Activated naive CD4-positive, alpha-beta T cell treated with anti-CD3 and anti-CD28 coated beads for 36 hours (primary cell): ENCODE measurements around the gene FOXP1. TPM values are rescaled to one million over a fixed set of nuclear protein-coding genes. Genes with fewer than 3 reads are reported as not detected.

Source experiments
- CTCF ChIA-PET: fragments of 350-600 bp; sonication (Branson Sonifier 250); formaldehyde crosslinking; loops from one replicate; lab custom pipeline; 2021; ENCODE audit warnings: antibody characterized with exemption; lab: Charles Lee
- DNase-seq: peaks from one replicate; pipeline ENCODE4 v3.0.0-alpha.2; 2020
- H3K27ac Mint-ChIP-seq: one replicate; pipeline ENCODE4 v1.8.0; 2021; ENCODE audit warnings: mild to moderate bottlenecking, mixed read lengths
- H3K27me3 Mint-ChIP-seq: one replicate; pipeline ENCODE4 v1.8.0; 2021; ENCODE audit warnings: low read depth, mixed read lengths
- H3K36me3 Mint-ChIP-seq: one replicate; pipeline ENCODE4 v1.8.0; 2021; ENCODE audit warnings: low read depth, mixed read lengths
- H3K4me1 Mint-ChIP-seq: one replicate; pipeline ENCODE4 v1.8.0; 2021; ENCODE audit warnings: low read depth, mixed read lengths
- H3K4me3 Mint-ChIP-seq: one replicate; pipeline ENCODE4 v1.8.0; 2021; ENCODE audit warnings: mild to moderate bottlenecking, moderate library complexity, mixed read lengths
- H3K9me3 Mint-ChIP-seq: one replicate; pipeline ENCODE4 v1.8.0; 2021; ENCODE audit warnings: mixed read lengths
- intact Hi-C: fragments of 100-400 bp; cut with micrococcal nuclease; formaldehyde crosslinking; loops from one replicate; pipeline ENCODE4 v1.15.1; 2023
- total RNA-seq, 2 experiments: library from RNA; stranded (reverse); gene quantifications; one replicate each; pipeline ENCODE4 v1.2.3, GENCODE V29; 2021

Gene FOXP1
- total RNA-seq, 2 experiments from 2014 or later: 95.2 to 97.4 TPM

GRCh38 chr3:71104556-71104955, 479.0 kb downstream of the FOXP1 start:
- CTCF ChIA-PET: interaction anchor here (0.9 to 1.0 kb wide), 2 partner anchors 11 to 12 kb away, joined by 3 to 4 read pairs; no protein-coding TSS in a partner anchor
- H3K9me3 Mint-ChIP-seq: no peaks in the 10 kb centered on the region
- H3K27ac Mint-ChIP-seq: peak overlapping the region; percentile 59
- H3K36me3 Mint-ChIP-seq: peaks cover 7% of the 10 kb centered on the region
- peaks cover 87% of the 10 kb centered on the region for H3K4me1 Mint-ChIP-seq
- no peak for DNase-seq
- H3K4me3 Mint-ChIP-seq: no peak overlapping the region
- intact Hi-C loops: no loop called here
- H3K27me3 Mint-ChIP-seq: no peaks in the 10 kb centered on the region

DNA sequence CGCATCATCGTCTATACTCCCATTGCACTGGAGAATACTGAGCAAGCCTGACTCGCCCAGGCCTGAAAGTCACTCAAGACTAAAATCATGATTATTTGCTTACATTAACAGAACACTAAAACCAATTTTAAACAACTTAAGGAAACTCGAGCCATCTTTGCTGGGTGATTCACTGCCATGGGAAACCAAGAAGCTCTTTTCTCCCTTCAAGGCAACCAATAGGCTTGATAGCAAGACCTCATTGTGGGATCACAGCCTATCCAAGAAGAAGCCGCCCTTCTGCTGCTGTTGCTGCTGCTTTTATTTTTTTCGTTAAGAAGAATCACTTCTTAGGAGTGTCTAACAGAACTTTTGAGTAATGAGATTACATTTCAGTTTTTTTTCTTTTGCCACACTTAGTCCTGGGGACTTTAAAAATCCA, 479.4 kb downstream of the FOXP1 start:
- Mint-ChIP-seq H3K27me3 (no peaks in the 10 kb centered on the region), H3K36me3 (peaks cover 7% of the 10 kb centered on the region), H3K4me3 (no peak overlapping the region), H3K27ac (peak overlapping the region; percentile 38), H3K9me3 (no peaks in the 10 kb centered on the region), H3K4me1 (peaks cover 86% of the 10 kb centered on the region)
- intact Hi-C loops: no loop called here
- no peak for DNase-seq
- CTCF ChIA-PET: interaction anchor here (1.0 kb wide), 1 partner anchor 11 kb away, joined by 4 read pairs; no protein-coding TSS in a partner anchor

GRCh38 chr3:71103430-71103921, 480.1 kb downstream of the FOXP1 start:
- Mint-ChIP-seq H3K27me3 (no peaks in the 10 kb centered on the region), H3K27ac (peak overlapping the region; percentile 38), H3K4me1 (peaks cover 82% of the 10 kb centered on the region), H3K9me3 (no peaks in the 10 kb centered on the region), H3K36me3 (peaks cover 4% of the 10 kb centered on the region), H3K4me3 (no peak overlapping the region)
- CTCF ChIA-PET: interaction anchor here (0.7 to 1.5 kb wide), 3 partner anchors 9 to 12 kb away, joined by 3 to 4 read pairs (median 4); no protein-coding TSS in a partner anchor
- intact Hi-C loops: no loop called here
- no peak for DNase-seq

DNA sequence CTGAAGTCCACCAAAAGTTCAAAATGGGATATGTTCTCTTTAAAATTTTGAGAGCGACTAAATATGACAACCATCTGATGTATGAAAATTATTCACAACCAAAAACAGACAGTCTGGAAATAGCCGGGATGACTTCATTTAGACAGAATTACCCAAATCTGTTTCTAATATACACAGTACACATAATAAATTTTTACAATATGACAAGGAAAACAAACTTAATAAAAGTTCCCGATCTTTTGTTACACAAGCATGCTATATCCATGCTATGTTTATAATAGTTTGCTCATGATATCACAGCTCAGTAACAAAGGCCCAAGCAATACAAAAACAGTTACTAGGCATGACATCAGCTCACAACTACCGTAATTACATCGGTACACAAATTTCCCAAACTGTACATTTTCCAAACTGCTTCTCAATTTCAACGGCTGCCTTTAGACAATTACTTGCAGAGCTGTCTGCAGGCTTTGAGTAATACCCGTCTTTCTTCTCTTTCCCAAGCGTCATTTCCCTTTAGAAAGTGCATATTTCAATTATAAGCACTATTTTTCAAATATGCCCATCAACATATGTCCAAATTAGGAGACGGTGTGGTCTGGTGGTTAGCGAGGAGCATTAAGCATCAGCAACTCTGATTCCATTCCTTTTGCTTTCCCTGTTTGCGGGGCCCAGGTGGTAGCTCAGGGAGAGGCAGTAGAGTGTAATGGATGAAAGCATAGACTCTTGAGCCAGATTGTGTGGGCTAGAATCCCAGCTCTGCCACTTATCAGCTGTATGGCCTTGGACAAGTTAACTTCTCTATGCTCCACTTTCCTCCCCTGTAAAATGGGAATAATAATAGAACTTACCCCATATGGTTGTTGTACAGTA, 481.2 kb downstream of the FOXP1 start:
- H3K4me3 Mint-ChIP-seq: no peak overlapping the region
- no peak for DNase-seq
- peak overlapping the region; percentile 73 for H3K27ac Mint-ChIP-seq
- peaks cover 5% of the 10 kb centered on the region for H3K36me3 Mint-ChIP-seq
- H3K4me1 Mint-ChIP-seq: peaks cover 81% of the 10 kb centered on the region
- H3K9me3 Mint-ChIP-seq: no peaks in the 10 kb centered on the region
- intact Hi-C loops: no loop called here
- CTCF ChIA-PET: interaction anchor here (1.1 to 1.5 kb wide), 2 partner anchors 11 to 13 kb away, joined by 3 to 4 read pairs; no protein-coding TSS in a partner anchor
- no peaks in the 10 kb centered on the region for H3K27me3 Mint-ChIP-seq

DNA sequence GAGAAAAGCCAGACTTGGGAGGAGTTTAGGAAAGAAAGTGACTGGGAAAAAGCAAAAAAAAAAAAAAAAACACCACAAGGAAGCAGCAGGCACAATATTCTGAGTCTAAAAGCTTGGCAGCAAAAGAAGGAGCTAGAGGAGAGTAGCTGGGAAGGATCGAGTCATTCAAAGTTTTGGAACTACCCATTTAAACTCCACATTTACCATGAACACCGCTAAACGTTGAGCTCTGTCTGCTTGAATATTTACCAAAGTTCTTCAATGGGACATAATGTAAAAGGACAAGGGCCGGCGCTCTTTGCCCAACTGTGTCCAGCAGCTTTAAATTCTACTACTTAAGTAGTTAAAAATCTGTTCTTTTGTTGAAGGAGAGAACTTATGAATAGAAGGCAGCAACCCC, 481.9 kb downstream of the FOXP1 start:
- Mint-ChIP-seq H3K4me3 (no peak overlapping the region), H3K36me3 (peaks cover 7% of the 10 kb centered on the region), H3K27me3 (no peaks in the 10 kb centered on the region), H3K4me1 (peaks cover 84% of the 10 kb centered on the region), H3K9me3 (no peaks in the 10 kb centered on the region), H3K27ac (peak overlapping the region; percentile 73)
- CTCF ChIA-PET: interaction anchor here (0.6 to 1.3 kb wide), 3 partner anchors 10 to 67 kb away, joined by 3 read pairs; no protein-coding TSS in a partner anchor
- intact Hi-C loops: no loop called here
- DNase-seq: no peak

GRCh38 chr3:71101014-71101413, 482.5 kb downstream of the FOXP1 start:
- peak overlapping the region; percentile 3 for H3K4me3 Mint-ChIP-seq
- intact Hi-C loops: no loop called here
- peaks cover 7% of the 10 kb centered on the region for H3K36me3 Mint-ChIP-seq
- no peak for DNase-seq
- CTCF ChIA-PET: interaction anchor here (0.6 to 1.3 kb wide), 4 partner anchors 10 to 67 kb away, joined by 3 read pairs; no protein-coding TSS in a partner anchor
- H3K27me3 Mint-ChIP-seq: no peaks in the 10 kb centered on the region
- H3K9me3 Mint-ChIP-seq: no peaks in the 10 kb centered on the region
- peak overlapping the region; percentile 73 for H3K27ac Mint-ChIP-seq
- peaks cover 89% of the 10 kb centered on the region for H3K4me1 Mint-ChIP-seq

DNA sequence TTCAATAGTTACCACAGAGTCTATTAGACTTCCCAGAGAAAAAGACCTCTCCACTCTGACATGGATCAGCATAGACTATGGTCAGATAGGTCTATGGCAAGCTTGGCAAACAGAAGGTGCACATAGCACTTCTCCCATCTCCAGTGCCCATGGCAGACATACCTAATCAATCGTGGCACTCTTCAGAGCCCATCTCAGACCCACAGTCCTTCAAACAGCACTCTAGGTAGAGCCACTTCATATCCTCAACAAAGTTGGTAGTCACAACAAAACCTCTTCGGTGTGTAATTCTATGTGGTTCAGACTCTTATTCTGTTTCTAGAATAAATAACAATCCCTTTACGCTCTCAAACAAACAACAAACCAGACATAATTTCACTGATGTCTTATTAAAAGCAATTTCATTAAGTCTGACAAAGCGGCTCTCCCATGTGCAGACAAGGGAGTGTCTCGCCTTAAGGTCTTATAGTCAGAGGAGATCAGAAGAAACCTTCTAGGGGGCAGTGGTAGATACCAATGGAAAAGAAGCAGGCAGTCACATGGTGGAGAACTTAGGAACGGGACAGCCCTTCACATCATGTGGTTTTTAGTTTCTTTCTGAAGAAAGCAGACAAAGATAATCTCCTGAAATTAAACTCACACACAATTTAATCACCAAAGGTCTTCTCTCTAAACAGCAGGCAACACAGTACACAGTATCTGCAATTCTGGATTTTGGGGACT, 483.4 kb downstream of the FOXP1 start:
- Mint-ChIP-seq H3K9me3 (no peaks in the 10 kb centered on the region), H3K27ac (peak overlapping the region; percentile 73), H3K36me3 (peaks cover 6% of the 10 kb centered on the region), H3K4me3 (peak overlapping the region; percentile 3), H3K4me1 (peaks cover 89% of the 10 kb centered on the region), H3K27me3 (no peaks in the 10 kb centered on the region)
- no peak for DNase-seq
- CTCF ChIA-PET: interaction anchor here (0.5 to 1.3 kb wide), 4 partner anchors 9 to 53 kb away, joined by 3 read pairs; no protein-coding TSS in a partner anchor
- intact Hi-C loops: loop anchor here (1.0 kb wide), 1 partner anchor 10 kb away; no protein-coding TSS in a partner anchor

GRCh38 chr3:71097557-71097956, 486.0 kb downstream of the FOXP1 start:
- Mint-ChIP-seq H3K4me3 (no peak overlapping the region), H3K27me3 (no peaks in the 10 kb centered on the region), H3K9me3 (no peaks in the 10 kb centered on the region), H3K4me1 (peaks cover 88% of the 10 kb centered on the region), H3K27ac (no peak overlapping the region), H3K36me3 (peaks cover 8% of the 10 kb centered on the region)
- CTCF ChIA-PET: interaction anchor here (0.8 kb wide), 1 partner anchor 138 kb away, joined by 3 read pairs; no protein-coding TSS in a partner anchor
- DNase-seq: no peak
- intact Hi-C loops: no loop called here

GRCh38 chr3:71095511-71096291, 487.8 kb downstream of the FOXP1 start:
- Mint-ChIP-seq H3K36me3 (peaks cover 8% of the 10 kb centered on the region), H3K4me1 (peaks cover 88% of the 10 kb centered on the region), H3K27me3 (no peaks in the 10 kb centered on the region), H3K4me3 (no peak overlapping the region), H3K27ac (peak overlapping the region; percentile 4), H3K9me3 (no peaks in the 10 kb centered on the region)
- CTCF ChIA-PET: interaction anchor here (0.6 to 1.1 kb wide), 3 partner anchors 14 to 169 kb away, joined by 3 to 4 read pairs (median 3); no protein-coding TSS in a partner anchor
- intact Hi-C loops: loop anchor here (1.0 kb wide), 1 partner anchor 10 kb away; no protein-coding TSS in a partner anchor
- DNase-seq: no peak

- peaks cover 88% of the 10 kb centered on the region for H3K4me1 Mint-ChIP-seq
- peak overlapping the region; percentile 40 for H3K27ac Mint-ChIP-seq
- no peaks in the 10 kb centered on the region for H3K9me3 Mint-ChIP-seq
- intact Hi-C loops: no loop called here
- H3K36me3 Mint-ChIP-seq: peaks cover 8% of the 10 kb centered on the region
- H3K27me3 Mint-ChIP-seq: no peaks in the 10 kb centered on the region
- no peak overlapping the region for H3K4me3 Mint-ChIP-seq
- DNase-seq: no peak
- CTCF ChIA-PET: interaction anchor here (0.9 kb wide), 1 partner anchor 9 kb away, joined by 3 read pairs; no protein-coding TSS in a partner anchor
These were observed 488.8 kb downstream of the FOXP1 start for GRCh38 chr3:71094658-71095209.

DNA sequence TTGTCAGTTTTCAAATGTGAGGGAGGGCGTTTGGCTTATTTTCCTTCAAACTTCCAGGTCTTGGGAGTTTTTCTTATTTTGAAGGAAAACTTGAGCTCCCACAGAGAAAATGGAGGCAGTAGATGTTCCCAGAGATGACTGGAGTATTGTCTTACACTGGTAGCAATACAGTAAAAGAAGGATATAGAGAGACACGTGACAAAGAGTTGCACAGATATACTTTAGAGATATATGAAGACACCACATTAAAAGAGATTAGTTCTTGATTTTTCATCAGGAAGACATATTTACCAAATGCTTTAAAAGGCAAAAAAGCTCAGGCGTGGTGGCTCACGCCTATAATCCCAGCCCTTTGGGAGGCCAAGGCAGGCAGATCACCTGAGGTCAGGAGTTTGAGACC, 490.9 kb downstream of the FOXP1 start:
- H3K27ac Mint-ChIP-seq: peak overlapping the region; percentile 89

More for the DNA sequence above, 490.9 kb downstream of the FOXP1 start:
- Mint-ChIP-seq H3K27me3 (no peaks in the 10 kb centered on the region), H3K4me1 (peaks cover 94% of the 10 kb centered on the region), H3K9me3 (no peaks in the 10 kb centered on the region), H3K4me3 (peak overlapping the region; percentile 47), H3K36me3 (peaks cover 8% of the 10 kb centered on the region)
- intact Hi-C loops: no loop called here
- no peak for DNase-seq
- CTCF ChIA-PET: interaction anchor here (0.6 to 1.3 kb wide), 4 partner anchors 12 to 496 kb away, joined by 3 to 4 read pairs (median 3); no protein-coding TSS in a partner anchor
